ENCODE measurements around the gene DEF6. TPM values are rescaled to one million over a fixed set of nuclear protein-coding genes. Genes with fewer than 3 reads are reported as not detected.

DEF6 gene
- total and polyA plus RNA-seq, 2 of the 8 experiments (the other 6 are each of a cell fraction or from before 2014, with no cell fraction given), result 3.3 to 4.1 TPM

DNA sequence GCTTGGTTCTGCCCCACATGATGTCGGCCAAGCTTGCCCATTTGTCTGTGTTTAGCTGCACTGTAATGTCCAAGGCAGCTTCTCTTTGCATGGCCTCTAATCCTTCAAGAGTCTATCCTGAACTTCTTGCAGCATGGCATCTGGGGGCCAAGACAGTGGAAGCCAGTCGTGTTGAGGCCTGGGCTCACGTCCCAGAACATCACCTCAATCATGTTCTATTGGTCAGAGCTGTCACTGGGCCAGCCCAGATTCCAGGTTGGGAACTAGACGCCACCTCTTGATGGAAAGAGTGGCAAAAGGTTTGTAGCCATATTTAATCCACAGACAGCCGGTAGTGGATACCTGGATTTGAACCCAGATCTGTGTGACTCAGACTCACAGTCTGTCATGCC lies 70.0 kb downstream of the DEF6 start (continued):
- TF ChIP-seq, protein P1, sequence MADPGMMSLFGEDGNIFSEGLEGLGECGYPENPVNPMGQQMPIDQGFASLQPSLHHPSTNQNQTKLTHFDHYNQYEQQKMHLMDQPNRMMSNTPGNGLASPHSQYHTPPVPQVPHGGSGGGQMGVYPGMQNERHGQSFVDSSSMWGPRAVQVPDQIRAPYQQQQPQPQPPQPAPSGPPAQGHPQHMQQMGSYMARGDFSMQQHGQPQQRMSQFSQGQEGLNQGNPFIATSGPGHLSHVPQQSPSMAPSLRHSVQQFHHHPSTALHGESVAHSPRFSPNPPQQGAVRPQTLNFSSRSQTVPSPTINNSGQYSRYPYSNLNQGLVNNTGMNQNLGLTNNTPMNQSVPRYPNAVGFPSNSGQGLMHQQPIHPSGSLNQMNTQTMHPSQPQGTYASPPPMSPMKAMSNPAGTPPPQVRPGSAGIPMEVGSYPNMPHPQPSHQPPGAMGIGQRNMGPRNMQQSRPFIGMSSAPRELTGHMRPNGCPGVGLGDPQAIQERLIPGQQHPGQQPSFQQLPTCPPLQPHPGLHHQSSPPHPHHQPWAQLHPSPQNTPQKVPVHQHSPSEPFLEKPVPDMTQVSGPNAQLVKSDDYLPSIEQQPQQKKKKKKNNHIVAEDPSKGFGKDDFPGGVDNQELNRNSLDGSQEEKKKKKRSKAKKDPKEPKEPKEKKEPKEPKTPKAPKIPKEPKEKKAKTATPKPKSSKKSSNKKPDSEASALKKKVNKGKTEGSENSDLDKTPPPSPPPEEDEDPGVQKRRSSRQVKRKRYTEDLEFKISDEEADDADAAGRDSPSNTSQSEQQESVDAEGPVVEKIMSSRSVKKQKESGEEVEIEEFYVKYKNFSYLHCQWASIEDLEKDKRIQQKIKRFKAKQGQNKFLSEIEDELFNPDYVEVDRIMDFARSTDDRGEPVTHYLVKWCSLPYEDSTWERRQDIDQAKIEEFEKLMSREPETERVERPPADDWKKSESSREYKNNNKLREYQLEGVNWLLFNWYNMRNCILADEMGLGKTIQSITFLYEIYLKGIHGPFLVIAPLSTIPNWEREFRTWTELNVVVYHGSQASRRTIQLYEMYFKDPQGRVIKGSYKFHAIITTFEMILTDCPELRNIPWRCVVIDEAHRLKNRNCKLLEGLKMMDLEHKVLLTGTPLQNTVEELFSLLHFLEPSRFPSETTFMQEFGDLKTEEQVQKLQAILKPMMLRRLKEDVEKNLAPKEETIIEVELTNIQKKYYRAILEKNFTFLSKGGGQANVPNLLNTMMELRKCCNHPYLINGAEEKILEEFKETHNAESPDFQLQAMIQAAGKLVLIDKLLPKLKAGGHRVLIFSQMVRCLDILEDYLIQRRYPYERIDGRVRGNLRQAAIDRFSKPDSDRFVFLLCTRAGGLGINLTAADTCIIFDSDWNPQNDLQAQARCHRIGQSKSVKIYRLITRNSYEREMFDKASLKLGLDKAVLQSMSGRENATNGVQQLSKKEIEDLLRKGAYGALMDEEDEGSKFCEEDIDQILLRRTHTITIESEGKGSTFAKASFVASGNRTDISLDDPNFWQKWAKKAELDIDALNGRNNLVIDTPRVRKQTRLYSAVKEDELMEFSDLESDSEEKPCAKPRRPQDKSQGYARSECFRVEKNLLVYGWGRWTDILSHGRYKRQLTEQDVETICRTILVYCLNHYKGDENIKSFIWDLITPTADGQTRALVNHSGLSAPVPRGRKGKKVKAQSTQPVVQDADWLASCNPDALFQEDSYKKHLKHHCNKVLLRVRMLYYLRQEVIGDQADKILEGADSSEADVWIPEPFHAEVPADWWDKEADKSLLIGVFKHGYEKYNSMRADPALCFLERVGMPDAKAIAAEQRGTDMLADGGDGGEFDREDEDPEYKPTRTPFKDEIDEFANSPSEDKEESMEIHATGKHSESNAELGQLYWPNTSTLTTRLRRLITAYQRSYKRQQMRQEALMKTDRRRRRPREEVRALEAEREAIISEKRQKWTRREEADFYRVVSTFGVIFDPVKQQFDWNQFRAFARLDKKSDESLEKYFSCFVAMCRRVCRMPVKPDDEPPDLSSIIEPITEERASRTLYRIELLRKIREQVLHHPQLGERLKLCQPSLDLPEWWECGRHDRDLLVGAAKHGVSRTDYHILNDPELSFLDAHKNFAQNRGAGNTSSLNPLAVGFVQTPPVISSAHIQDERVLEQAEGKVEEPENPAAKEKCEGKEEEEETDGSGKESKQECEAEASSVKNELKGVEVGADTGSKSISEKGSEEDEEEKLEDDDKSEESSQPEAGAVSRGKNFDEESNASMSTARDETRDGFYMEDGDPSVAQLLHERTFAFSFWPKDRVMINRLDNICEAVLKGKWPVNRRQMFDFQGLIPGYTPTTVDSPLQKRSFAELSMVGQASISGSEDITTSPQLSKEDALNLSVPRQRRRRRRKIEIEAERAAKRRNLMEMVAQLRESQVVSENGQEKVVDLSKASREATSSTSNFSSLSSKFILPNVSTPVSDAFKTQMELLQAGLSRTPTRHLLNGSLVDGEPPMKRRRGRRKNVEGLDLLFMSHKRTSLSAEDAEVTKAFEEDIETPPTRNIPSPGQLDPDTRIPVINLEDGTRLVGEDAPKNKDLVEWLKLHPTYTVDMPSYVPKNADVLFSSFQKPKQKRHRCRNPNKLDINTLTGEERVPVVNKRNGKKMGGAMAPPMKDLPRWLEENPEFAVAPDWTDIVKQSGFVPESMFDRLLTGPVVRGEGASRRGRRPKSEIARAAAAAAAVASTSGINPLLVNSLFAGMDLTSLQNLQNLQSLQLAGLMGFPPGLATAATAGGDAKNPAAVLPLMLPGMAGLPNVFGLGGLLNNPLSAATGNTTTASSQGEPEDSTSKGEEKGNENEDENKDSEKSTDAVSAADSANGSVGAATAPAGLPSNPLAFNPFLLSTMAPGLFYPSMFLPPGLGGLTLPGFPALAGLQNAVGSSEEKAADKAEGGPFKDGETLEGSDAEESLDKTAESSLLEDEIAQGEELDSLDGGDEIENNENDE (IDR thresholded peaks at IDR 0.05; ENCODE audit: insufficient replicate concordance, low read length), result no peak
- TF ChIP-seq TAF1 (IDR thresholded peaks at IDR 0.05; ENCODE audit: low read depth, low read length) (no peak), POLR2A (IDR thresholded peaks at IDR 0.05; ENCODE audit: control extremely low read depth in 1 of 2, low read depth in 2 of 2, low read length in 2 of 2) (no peak), KDM1A (IDR thresholded peaks at IDR 0.05; ENCODE audit: borderline replicate concordance, low read length) (no peak), CHD2 (IDR thresholded peaks at IDR 0.05; ENCODE audit: low read length) (no peak), TAF7 (optimal IDR thresholded peaks at IDR 0.05; ENCODE audit: borderline replicate concordance, low read depth, low read length) (no peak), EGR1 (IDR thresholded peaks at IDR 0.05; ENCODE audit: borderline replicate concordance, low read depth, low read length) (no peak), SIX5 (IDR thresholded peaks at IDR 0.05; ENCODE audit: low read depth, low read length) (no peak)
